ENCODE results near the gene CIB1. TPM values are rescaled to one million over a fixed set of nuclear protein-coding genes. Genes with fewer than 3 reads are reported as not detected.
"Not testable (repeated sequence)": the region's sequence is repeated elsewhere in the genome, so short reads cannot be mapped to it uniquely, and the experiment has no call there.

CIB1 gene
- polyA plus RNA-seq = 100 to 1,000 TPM; 107 to 360 (median 288) TPM
- long read RNA-seq, donor 1 = 0 reads
- long read RNA-seq, donor 2, transcript CIB1-201 (7 exons, 1,247 nt) = major isoform, 31 of 36 reads
- long read RNA-seq, donor 2, partial matches to known transcripts = 5 of 36 reads
- long read RNA-seq, donor 2, other reads (novel, unspliced or antisense) = 0 of 36 reads
- long read RNA-seq, donor 3, transcript CIB1-201 (7 exons, 1,247 nt) = major isoform, 40 of 65 reads
- long read RNA-seq, donor 3, partial matches to known transcripts = 25 of 65 reads
- long read RNA-seq, donor 3, other reads (novel, unspliced or antisense) = 0 of 65 reads
- long read RNA-seq, donor 4, partial matches to known transcripts = 0 of 1 reads
- long read RNA-seq, donor 4, other reads (novel, unspliced or antisense) = 0 of 1 reads
- long read RNA-seq, donor 5, transcript CIB1-201 (7 exons, 1,247 nt) = major isoform, 18 of 26 reads
- long read RNA-seq, donor 5, partial matches to known transcripts = 8 of 26 reads
- long read RNA-seq, donor 5, other reads (novel, unspliced or antisense) = 0 of 26 reads
- long read RNA-seq, donor 6, transcript CIB1-201 (7 exons, 1,247 nt) = major isoform, 34 of 44 reads
- long read RNA-seq, donor 6, partial matches to known transcripts = 9 of 44 reads
- long read RNA-seq, donor 6, other reads (novel, unspliced or antisense) = 0 of 44 reads
- long read RNA-seq, donor 7, transcript CIB1-201 (7 exons, 1,247 nt) = major isoform, 36 of 36 reads
- long read RNA-seq, donor 7, partial matches to known transcripts = 0 of 36 reads
- long read RNA-seq, donor 7, other reads (novel, unspliced or antisense) = 0 of 36 reads
- long read RNA-seq, donor 8, partial matches to known transcripts = 0 of 1 reads
- long read RNA-seq, donor 8, other reads (novel, unspliced or antisense) = 0 of 1 reads
- long read RNA-seq, donor 9, transcript CIB1-201 (7 exons, 1,247 nt) = major isoform, 8 of 8 reads
- long read RNA-seq, donor 9, partial matches to known transcripts = 0 of 8 reads
- long read RNA-seq, donor 9, other reads (novel, unspliced or antisense) = 0 of 8 reads
- long read RNA-seq, donor 10, transcript CIB1-201 (7 exons, 1,247 nt) = major isoform, 30 of 38 reads
- long read RNA-seq, donor 10, partial matches to known transcripts = 7 of 38 reads
- long read RNA-seq, donor 10, other reads (novel, unspliced or antisense) = 0 of 38 reads

DNA sequence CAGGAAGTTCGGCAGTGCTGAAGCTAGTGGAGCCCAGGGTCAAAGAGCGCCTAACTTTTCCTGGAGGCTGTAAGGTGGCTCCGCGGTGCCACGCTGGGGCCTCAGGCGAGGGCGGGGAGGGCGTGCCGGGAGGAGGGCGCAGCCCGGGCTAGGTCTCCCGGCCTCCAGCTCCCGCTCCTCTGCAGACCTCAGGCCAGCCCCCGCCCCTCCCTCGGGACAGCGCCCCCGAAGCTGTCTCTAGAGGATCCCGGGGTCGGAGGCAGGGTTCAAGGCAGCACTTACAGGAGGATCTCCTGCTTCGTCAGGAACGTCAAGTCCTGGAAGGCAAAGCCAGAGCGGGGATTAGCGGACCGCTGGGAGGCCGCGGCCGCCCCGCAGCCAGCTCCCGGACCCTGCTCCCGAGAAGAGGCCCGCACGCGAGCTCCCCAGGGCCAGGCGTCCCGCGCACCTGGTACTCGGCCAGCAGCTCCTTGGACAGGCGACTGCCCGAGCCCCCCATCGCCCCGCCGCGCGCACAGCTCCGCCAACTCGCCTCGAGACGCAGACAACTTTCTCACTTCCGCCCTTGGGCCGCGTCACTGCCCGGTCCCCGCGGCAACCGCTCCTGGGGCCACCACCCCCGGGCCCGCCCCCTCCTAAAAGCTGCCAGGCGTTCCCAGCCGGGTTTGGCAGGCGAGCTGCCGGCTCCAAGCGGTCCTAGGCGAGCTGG, at the start of gene CIB1:
Gene CIB1 (minus strand): TSS at position 555 of the 709 bp plus-strand sequence. CDS start 56 bp downstream, at position 499.
- peaks cover 13 to 54% (median 14%) of the 10 kb centered on the region in 3 donors for H3K36me3 ChIP-seq (ENCODE audit: control insufficient read depth in 3 of 3, insufficient read depth in 2 of 3, low read depth in 1 of 3, low read length in 3 of 3)
- DNase-seq = peak; percentile 90 to 98
- peaks cover 2 to 37% (median 4%) of the 10 kb centered on the region in 3 donors for H3K4me1 ChIP-seq (ENCODE audit: control insufficient read depth in 3 of 3, insufficient read depth in 2 of 3, low read depth in 1 of 3, low read length in 2 of 3)
- WGBS, 3 donors = 0 to 1% (median 0%) methylated on average over 40 to 63 of the region's 63 CpGs
- no peaks in the 10 kb centered on the region for H3K9me3 ChIP-seq (ENCODE audit: control insufficient read depth in 2 of 2, insufficient read depth in 1 of 2, low read depth in 1 of 2, low read length in 1 of 2)
- H3K4me3 ChIP-seq (ENCODE audit: low read depth in 1 of 3, low read length in 3 of 3) = peak within 1 kb of the TSS; percentile 82 to 93 (median 90)
- no peaks in the 10 kb centered on the region for H3K27me3 ChIP-seq (ENCODE audit: control insufficient read depth in 3 of 3, insufficient read depth in 3 of 3, low read length in 3 of 3)
- FAIRE-seq = no peak
- peak within 1 kb of the TSS; percentile 94 to 99 (median 95) for H3K27ac ChIP-seq (ENCODE audit: low read depth in 1 of 3, low read length in 2 of 3)

DNA sequence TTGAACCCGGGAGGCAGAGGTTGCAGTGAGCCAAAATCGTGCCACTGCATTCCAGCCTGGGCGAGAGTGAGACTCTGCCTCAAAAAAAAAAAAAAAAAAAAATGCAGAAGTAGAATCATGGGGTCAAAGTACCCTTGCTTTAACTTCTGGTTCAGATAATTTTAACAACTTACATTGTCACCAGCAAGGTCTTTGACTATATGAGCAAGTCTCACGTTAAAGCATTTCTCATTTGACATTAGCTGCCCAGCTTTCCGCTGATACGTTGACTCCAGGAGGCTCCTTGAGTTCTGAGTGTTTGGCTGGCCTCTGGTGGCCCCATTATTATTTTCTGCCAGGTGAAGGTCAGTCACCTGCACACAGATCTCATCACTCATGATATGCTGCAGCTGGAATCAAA, 47.9 kb upstream of the CIB1 start:
- not testable (repeated sequence) for H3K4me1 ChIP-seq (ENCODE audit: control insufficient read depth in 3 of 3, insufficient read depth in 2 of 3, low read depth in 1 of 3, low read length in 2 of 3); FAIRE-seq

DNA sequence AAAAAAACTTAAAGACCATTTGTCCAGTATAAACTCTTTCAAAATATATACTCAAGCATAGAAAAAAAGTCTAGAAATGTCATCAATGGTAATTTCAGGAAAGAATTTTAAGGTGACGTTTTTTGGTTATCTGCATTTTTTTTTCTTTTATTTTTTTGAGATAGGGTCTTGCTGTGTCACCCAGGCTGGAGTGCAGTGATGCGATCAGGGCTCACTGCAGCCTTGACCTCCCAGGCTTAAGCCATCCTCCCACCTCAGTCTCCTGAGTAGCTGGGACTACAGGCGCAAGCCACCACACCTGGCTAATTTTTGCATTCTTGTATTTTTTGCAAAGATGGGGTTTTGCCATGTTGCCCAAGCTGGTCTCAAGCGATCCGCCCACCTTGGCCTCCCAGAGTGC, 47.0 kb upstream of the CIB1 start:
- H3K4me1 ChIP-seq (ENCODE audit: control insufficient read depth in 3 of 3, insufficient read depth in 2 of 3, low read depth in 1 of 3, low read length in 2 of 3); H3K36me3 ChIP-seq (ENCODE audit: control insufficient read depth in 3 of 3, insufficient read depth in 2 of 3, low read depth in 1 of 3, low read length in 3 of 3); H3K9me3 ChIP-seq (ENCODE audit: control insufficient read depth in 2 of 2, insufficient read depth in 1 of 2, low read depth in 1 of 2, low read length in 1 of 2); H3K27me3 ChIP-seq (ENCODE audit: control insufficient read depth in 3 of 3, insufficient read depth in 3 of 3, low read length in 3 of 3); H3K27ac ChIP-seq (ENCODE audit: low read depth in 1 of 3, low read length in 2 of 3); H3K4me3 ChIP-seq (ENCODE audit: low read depth in 1 of 3, low read length in 3 of 3); DNase-seq; FAIRE-seq: not testable (repeated sequence)
- 90 to 92% (median 92%) methylated on average over 5 of the region's 5 CpGs for WGBS, 3 donors

More for the DNA sequence above, 47.9 kb upstream of the CIB1 start:
- peak overlapping the region in 2 of 3 donors; percentile 24 to 41 for H3K27ac ChIP-seq (ENCODE audit: low read depth in 1 of 3, low read length in 2 of 3)
- WGBS, 3 donors = 15 to 51% (median 35%) methylated on average over 6 of the region's 6 CpGs
- not testable (repeated sequence) for H3K36me3 ChIP-seq (ENCODE audit: control insufficient read depth in 3 of 3, insufficient read depth in 2 of 3, low read depth in 1 of 3, low read length in 3 of 3); H3K27me3 ChIP-seq (ENCODE audit: control insufficient read depth in 3 of 3, insufficient read depth in 3 of 3, low read length in 3 of 3); H3K9me3 ChIP-seq (ENCODE audit: control insufficient read depth in 2 of 2, insufficient read depth in 1 of 2, low read depth in 1 of 2, low read length in 1 of 2); H3K4me3 ChIP-seq (ENCODE audit: low read depth in 1 of 3, low read length in 3 of 3)
- DNase-seq = peak; percentile 56 to 74

DNA sequence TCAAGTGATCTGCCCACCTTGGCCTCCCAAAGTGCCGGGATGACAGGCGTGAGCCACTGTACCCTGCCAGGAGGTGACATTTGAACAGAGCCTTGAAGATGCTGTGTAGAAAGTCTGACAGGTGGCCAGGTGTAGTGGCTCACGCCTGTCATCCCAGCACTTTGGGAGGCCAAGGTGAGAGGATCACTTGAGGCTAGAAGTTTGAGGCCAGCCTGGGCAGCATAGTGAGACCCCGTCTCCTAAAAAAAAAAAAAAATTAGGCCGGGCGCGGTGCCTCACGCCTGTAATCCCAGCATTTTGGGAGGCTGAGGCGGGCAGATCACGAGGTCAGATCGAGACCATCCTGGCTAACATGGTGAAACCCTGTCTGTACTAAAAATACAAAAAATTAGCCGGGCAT, 44.7 kb upstream of the CIB1 start:
- WGBS, 3 donors = 95 to 98% (median 98%) methylated on average over 12 of the region's 12 CpGs
- not testable (repeated sequence) for H3K4me1 ChIP-seq (ENCODE audit: control insufficient read depth in 3 of 3, insufficient read depth in 2 of 3, low read depth in 1 of 3, low read length in 2 of 3); FAIRE-seq; H3K9me3 ChIP-seq (ENCODE audit: control insufficient read depth in 2 of 2, insufficient read depth in 1 of 2, low read depth in 1 of 2, low read length in 1 of 2); H3K27me3 ChIP-seq (ENCODE audit: control insufficient read depth in 3 of 3, insufficient read depth in 3 of 3, low read length in 3 of 3); H3K27ac ChIP-seq (ENCODE audit: low read depth in 1 of 3, low read length in 2 of 3); DNase-seq; H3K4me3 ChIP-seq (ENCODE audit: low read depth in 1 of 3, low read length in 3 of 3)
- peaks cover 0 to 20% (median 6%) of the 10 kb centered on the region in 3 donors for H3K36me3 ChIP-seq (ENCODE audit: control insufficient read depth in 3 of 3, insufficient read depth in 2 of 3, low read depth in 1 of 3, low read length in 3 of 3)

DNA sequence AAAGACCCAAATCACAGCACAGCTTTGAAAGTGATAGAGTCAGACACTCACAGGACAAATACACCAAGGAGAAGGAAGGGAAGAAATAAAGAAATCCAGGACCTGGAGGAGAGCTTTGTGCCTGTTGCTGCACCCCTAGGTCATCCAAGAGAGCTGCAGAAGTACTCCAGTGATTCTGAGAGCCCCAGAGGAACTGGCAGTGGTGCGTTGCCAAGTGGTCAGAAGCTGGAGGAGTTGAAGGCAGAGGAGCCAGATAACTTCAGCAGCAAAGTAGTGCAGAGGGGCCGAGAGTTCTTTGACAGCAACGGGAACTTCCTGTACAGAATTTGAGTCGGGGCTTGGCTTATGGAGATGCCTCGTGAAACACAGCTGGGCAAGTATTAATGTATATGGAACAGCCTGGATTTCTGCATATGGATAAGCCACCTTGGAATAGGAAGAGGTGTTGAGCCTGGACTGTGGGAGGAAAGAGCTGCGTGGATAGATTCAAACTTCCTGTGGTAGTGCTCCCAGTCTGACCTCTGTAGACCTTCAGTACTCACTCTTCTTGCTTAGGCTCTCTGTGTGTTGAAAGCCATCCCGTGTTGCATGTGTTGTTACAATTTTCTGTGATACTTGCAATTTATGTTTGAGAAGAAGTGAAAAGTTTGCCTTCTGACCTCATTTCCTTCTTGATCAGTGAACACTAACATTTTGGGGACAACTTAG, 37.9 kb upstream of the CIB1 start:
- Histone ChIP-seq H3K9me3 (ENCODE audit: control insufficient read depth in 2 of 2, insufficient read depth in 1 of 2, low read depth in 1 of 2, low read length in 1 of 2) (no peaks in the 10 kb centered on the region), H3K27me3 (ENCODE audit: control insufficient read depth in 3 of 3, insufficient read depth in 3 of 3, low read length in 3 of 3) (no peaks in the 10 kb centered on the region), H3K4me3 (ENCODE audit: low read depth in 1 of 3, low read length in 3 of 3) (no peak overlapping the region), H3K4me1 (ENCODE audit: control insufficient read depth in 3 of 3, insufficient read depth in 2 of 3, low read depth in 1 of 3, low read length in 2 of 3) (peaks cover 4 to 17% (median 13%) of the 10 kb centered on the region in 3 donors), H3K27ac (ENCODE audit: low read depth in 1 of 3, low read length in 2 of 3) (no peak overlapping the region), H3K36me3 (ENCODE audit: control insufficient read depth in 3 of 3, insufficient read depth in 2 of 3, low read depth in 1 of 3, low read length in 3 of 3) (peaks cover 3 to 54% (median 25%) of the 10 kb centered on the region in 3 donors)
- WGBS, 3 donors = 71 to 77% (median 76%) methylated on average over 7 of the region's 7 CpGs
- DNase-seq (no peak), FAIRE-seq (no peak)

DNA sequence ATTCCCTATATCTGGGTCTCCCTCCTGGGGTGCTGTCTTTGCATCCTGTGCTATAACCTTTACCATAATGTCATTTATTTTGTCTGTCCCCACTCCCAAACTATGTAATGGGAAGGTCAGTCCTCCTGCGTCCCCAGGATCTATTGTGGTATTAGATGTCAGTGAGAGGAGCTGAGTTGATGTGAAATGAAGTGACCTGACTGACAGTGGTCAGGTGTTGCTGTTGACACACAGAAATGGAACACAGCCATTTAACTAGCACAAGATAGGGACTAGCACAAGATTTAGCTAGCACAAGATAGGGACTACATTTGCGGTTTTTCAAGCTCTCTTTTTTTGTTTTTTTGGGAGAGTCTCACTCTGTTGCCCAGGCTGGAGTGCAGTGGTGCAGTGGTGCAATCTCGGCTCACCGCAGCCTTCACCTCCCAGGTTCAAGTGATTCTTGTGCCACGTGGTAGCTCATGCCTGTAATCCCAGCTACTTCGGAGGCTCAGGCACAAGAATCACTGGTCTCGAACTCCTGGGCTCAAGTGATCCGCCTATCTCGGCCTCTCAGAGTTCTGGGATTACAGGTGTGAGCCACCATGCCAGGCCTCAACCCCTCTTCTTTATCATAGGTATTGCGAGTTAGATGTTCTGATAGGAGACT, 36.9 kb upstream of the CIB1 start:
- H3K9me3 ChIP-seq (ENCODE audit: control insufficient read depth in 2 of 2, insufficient read depth in 1 of 2, low read depth in 1 of 2, low read length in 1 of 2) = no peaks in the 10 kb centered on the region
- H3K27me3 ChIP-seq (ENCODE audit: control insufficient read depth in 3 of 3, insufficient read depth in 3 of 3, low read length in 3 of 3) = no peaks in the 10 kb centered on the region
- no peak overlapping the region for H3K27ac ChIP-seq (ENCODE audit: low read depth in 1 of 3, low read length in 2 of 3)
- FAIRE-seq = no peak
- 81 to 91% (median 83%) methylated on average over 10 of the region's 10 CpGs for WGBS, 3 donors
- DNase-seq = no peak
- H3K36me3 ChIP-seq (ENCODE audit: control insufficient read depth in 3 of 3, insufficient read depth in 2 of 3, low read depth in 1 of 3, low read length in 3 of 3) = peaks cover 3 to 52% (median 25%) of the 10 kb centered on the region in 3 donors
- H3K4me1 ChIP-seq (ENCODE audit: control insufficient read depth in 3 of 3, insufficient read depth in 2 of 3, low read depth in 1 of 3, low read length in 2 of 3) = peaks cover 4 to 17% (median 13%) of the 10 kb centered on the region in 3 donors
- no peak overlapping the region for H3K4me3 ChIP-seq (ENCODE audit: low read depth in 1 of 3, low read length in 3 of 3)

DNA sequence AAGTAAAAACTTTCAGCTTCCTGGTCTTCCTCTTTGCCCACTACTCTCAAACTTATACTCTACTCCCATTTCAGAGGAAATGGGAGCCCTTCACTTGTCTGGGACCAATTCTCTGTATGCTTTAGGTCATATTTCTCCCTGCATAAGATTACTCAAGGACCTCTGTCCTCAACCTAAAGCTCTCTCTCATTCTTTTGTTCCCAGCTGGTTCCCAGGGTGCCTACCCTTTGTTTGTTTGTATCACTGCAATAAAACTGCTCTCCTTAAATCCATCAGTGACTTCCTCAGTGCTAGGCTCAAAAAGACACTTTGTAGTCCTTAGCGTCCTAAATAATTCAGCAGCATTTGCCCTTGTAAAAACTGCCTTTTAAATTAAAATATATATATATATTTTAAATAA, 34.7 kb upstream of the CIB1 start:
- peak overlapping the region in 1 of 3 donors; percentile 17 for H3K27ac ChIP-seq (ENCODE audit: low read depth in 1 of 3, low read length in 2 of 3)
- H3K9me3 ChIP-seq (ENCODE audit: control insufficient read depth in 2 of 2, insufficient read depth in 1 of 2, low read depth in 1 of 2, low read length in 1 of 2) = no peaks in the 10 kb centered on the region
- peak; percentile 33 to 53 for DNase-seq
- no peak for FAIRE-seq
- no peak overlapping the region for H3K4me3 ChIP-seq (ENCODE audit: low read depth in 1 of 3, low read length in 3 of 3)
- peaks cover 4 to 29% (median 13%) of the 10 kb centered on the region in 3 donors for H3K4me1 ChIP-seq (ENCODE audit: control insufficient read depth in 3 of 3, insufficient read depth in 2 of 3, low read depth in 1 of 3, low read length in 2 of 3)
- H3K36me3 ChIP-seq (ENCODE audit: control insufficient read depth in 3 of 3, insufficient read depth in 2 of 3, low read depth in 1 of 3, low read length in 3 of 3) = peaks cover 3 to 34% (median 19%) of the 10 kb centered on the region in 3 donors
- WGBS, 3 donors = 8 to 46% (median 33%) methylated on average over 1 of the region's 1 CpG
- no peaks in the 10 kb centered on the region for H3K27me3 ChIP-seq (ENCODE audit: control insufficient read depth in 3 of 3, insufficient read depth in 3 of 3, low read length in 3 of 3)
